Measurements from ENCODE around the gene TIMMDC1. TPM values are rescaled to one million over a fixed set of nuclear protein-coding genes. Genes with fewer than 3 reads are reported as not detected.

TIMMDC1 gene
- total RNA-seq = 30.0 TPM

DNA sequence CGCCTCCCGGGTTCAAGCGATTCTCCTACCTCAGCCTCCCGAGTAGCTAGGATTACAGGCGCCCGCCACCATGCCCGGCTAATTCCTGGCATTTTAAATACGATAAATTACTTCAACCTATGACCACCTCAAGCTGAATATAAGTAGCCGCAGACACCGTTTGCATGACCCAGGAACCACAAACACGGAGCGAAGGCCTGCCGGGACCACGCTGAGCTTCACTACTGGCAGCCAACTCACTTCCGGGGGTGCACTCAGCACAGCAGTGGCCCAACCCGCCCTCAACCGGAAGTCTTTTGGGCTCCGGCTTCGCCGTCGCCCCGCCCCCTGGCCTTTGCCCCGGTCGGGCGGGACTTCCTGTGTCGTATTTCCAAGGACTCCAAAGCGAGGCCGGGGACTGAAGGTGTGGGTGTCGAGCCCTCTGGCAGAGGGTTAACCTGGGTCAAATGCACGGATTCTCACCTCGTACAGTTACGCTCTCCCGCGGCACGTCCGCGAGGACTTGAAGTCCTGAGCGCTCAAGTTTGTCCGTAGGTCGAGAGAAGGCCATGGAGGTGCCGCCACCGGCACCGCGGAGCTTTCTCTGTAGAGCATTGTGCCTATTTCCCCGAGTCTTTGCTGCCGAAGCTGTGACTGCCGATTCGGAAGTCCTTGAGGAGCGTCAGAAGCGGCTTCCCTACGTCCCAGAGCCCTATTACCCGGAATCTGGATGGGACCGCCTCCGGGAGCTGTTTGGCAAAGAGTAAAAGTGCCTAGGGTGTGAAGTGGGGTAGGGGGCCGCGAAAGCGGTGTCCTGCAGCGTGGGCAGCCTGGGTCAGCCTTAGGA is at the start of gene TIMMDC1:
Gene TIMMDC1 (plus strand): TSS at position 362 of the 826 bp plus-strand sequence. CDS start 187 bp downstream, at position 549.

DNA sequence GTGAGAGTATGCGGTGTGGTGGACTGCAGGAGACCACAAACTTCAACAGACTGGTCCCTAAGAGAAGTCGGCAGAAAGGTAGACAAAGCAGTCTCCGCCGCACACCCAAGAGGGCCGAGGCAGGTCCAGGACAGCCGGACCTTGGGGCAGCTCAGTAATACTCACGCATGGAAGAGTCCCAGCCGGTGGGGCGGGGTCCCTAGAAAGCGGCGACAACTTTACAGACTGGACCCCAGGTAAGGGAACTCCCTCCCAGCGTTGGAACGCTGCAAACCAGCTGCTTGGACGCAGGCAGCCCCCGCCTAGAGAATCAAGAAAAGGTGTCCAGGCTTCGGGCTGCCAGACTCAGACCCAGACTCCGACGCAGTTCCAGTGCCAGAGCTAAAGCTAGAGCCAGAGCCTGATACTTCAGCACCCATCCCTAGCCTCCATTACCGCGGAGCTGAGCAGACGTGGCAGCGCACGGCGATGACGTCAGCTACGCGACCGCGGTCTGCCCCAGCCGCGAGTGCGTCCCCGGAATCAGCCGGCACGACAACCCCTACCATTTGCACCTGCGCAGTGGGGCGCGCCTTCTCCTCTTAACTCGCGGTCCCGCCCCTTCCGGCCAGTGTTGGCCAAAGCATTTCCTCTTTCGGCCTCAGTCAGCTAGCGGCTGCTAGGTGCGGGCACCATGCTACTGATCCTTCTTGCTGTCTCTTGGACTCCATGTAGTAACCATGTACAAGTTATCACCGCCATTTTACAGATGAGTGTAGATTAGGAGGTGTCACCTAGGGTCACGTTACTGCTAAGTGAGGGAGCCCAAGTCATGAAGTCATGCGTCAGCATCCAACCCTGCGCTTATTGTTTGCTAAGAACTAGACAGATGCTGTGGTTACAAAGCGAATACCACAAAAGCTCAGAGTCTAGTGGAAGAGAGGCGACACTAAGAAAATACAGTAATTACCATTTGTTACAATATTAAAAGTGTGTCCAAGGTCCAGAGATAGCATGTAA is 34.9 kb upstream of the TIMMDC1 start, which contains the start of gene TMEM39A:
Gene TMEM39A (minus strand): TSS at position 445 of the 999 bp plus-strand sequence. CDS start 1,541 bp downstream, outside the sequence.

DNA sequence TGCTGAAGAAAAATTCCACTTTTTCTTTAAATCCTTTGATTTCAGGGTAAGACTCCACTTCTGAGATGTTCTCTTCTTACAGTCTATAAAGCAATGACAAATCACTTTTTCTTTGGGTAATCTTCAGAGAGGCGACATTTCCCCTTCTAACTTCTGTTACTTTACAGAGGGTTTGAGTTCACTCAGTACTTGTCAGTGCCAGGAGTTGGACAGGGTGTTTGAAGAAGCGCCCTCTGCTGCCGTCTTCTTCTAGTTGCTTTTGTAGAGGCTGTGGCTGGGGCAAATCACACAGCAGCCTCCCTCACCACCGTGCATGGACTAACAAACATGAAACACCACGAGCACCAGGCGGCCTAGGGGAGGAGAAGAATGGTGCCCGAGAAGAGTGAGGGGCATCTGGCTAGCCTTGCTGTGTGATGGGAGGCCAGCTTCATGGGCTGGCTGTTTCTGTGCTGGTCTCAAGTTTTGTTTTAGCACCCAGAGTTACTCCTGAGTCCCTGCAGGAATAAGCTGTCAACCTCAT is 61.2 kb downstream of the TIMMDC1 start, which contains the start of gene CD80:
Gene CD80 (minus strand): TSS at position 174 of the 523 bp plus-strand sequence. CDS start 1,886 bp downstream, outside the sequence.

Other genes with a start within 250 kb of the TIMMDC1 start
- 6.9 TPM for gene ARHGAP31, start 204.2 kb upstream of the TIMMDC1 start, total RNA-seq
- 36.0 TPM for gene TMEM39A, start 34.9 kb upstream of the TIMMDC1 start, total RNA-seq
- 31.9 TPM for gene POGLUT1, start 29.6 kb upstream of the TIMMDC1 start, total RNA-seq
- not detected for gene CD80, start 61.1 kb downstream of the TIMMDC1 start, total RNA-seq
- gene ADPRH, start 80.9 kb downstream of the TIMMDC1 start, total RNA-seq = 1.3 TPM
- 0.31 TPM for gene PLA1A, start 99.3 kb downstream of the TIMMDC1 start, total RNA-seq
- 2.5 TPM for gene POPDC2, start 162.0 kb downstream of the TIMMDC1 start, total RNA-seq
- 16.0 TPM for gene COX17, start 178.9 kb downstream of the TIMMDC1 start, total RNA-seq
- 13.5 TPM for gene CFAP91, start 204.5 kb downstream of the TIMMDC1 start, total RNA-seq